ENCODE data around the gene SLC9B1.

- TF ChIP-seq CTCF (IDR thresholded peaks at IDR 0.05) (no peak), POLR2A (IDR thresholded peaks at IDR 0.05) (no peak), EP300 (IDR thresholded peaks at IDR 0.05) (no peak)
These were observed 32.6 kb upstream of the SLC9B1 start for GRCh38 chr4:103052145-103052544.

Data from stomach (tissue), 4 donors.